Bronchial epithelial cell (primary cell): Measurements from ENCODE around the gene MAPK7. TPM values are rescaled to one million over a fixed set of nuclear protein-coding genes. Genes with fewer than 3 reads are reported as not detected.

Experiments used
- DNase-seq: peaks from one replicate; pipeline ENCODE4 v3.0.0-alpha.2; 2010; ENCODE audit warnings: low read depth
- FAIRE-seq: peaks from 2 replicates; lab custom pipeline; 2011; peaks lifted over from hg19 to GRCh38; lab: Jason Lieb, UNC
- H3K27me3 ChIP-seq: 2 replicates; pipeline ENCODE4 v1.5.1; 2011; ENCODE audit warnings: low read length; ENCODE audit not compliant: control insufficient read depth, insufficient read depth
- H3K36me3 ChIP-seq: 2 replicates; pipeline ENCODE4 v1.5.1; 2011; ENCODE audit warnings: low read length; ENCODE audit not compliant: control insufficient read depth, insufficient read depth
- H3K4me3 ChIP-seq: 2 replicates; pipeline ENCODE4 v1.5.1; 2011; ENCODE audit warnings: mild to moderate bottlenecking, low read depth, low read length, control low read depth
- CTCF ChIP-seq: IDR thresholded peaks from 2 replicates; pipeline ENCODE4 v1.5.1; 2011; ENCODE audit warnings: mild to moderate bottlenecking, moderate library complexity, low read length, control low read depth, inconsistent platforms; ENCODE audit not compliant: insufficient read depth, severe bottlenecking
- total RNA-seq: library from RNA; depleted of rRNA; stranded (reverse); fragments of >200 nt; gene quantifications from 2 replicates; pipeline ENCODE4 v1.2.1, GENCODE V29; 2014

MAPK7 gene
- total RNA-seq, 1 donor from 2014 or later, result 6.8 TPM

GRCh38 chr17:19370493-19370960, 7.8 kb upstream of the MAPK7 start:
- FAIRE-seq, result peak; percentile 28
- DNase-seq, result no peak
- H3K36me3 ChIP-seq, result no peaks in the 10 kb centered on the region
- TF ChIP-seq CTCF, result no peak
- H3K4me3 ChIP-seq, result no peak overlapping the region
- H3K27me3 ChIP-seq, result no peaks in the 10 kb centered on the region

- FAIRE-seq, result peak; percentile 73
These were observed 6.9 kb upstream of the MAPK7 start for GRCh38 chr17:19371259-19372010.

DNA sequence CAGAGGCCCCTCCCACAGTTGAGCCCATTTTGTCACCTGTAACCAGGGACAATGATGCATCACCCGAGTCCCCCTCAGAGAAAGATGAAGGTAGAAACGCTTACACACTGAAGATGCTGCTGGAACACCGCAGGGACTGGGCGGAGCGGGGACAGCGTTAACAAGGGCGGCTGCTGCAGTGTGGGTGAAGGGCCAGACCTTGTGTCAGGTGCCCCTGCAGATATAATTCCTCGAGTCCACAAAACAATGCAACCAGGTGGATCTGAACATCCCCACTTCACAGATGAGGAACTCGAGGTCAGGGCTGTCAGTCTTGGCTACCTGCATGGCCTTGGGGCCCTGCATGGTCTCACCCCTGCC, 6.3 kb upstream of the MAPK7 start:
- H3K27me3 ChIP-seq, result no peaks in the 10 kb centered on the region
- TF ChIP-seq CTCF, result no peak
- H3K36me3 ChIP-seq, result no peaks in the 10 kb centered on the region
- no peak overlapping the region for H3K4me3 ChIP-seq
- FAIRE-seq, result no peak
- DNase-seq, result no peak

More at GRCh38 chr17:19371259-19372010, 6.9 kb upstream of the MAPK7 start:
- TF ChIP-seq CTCF, result no peak
- no peak for DNase-seq
- no peaks in the 10 kb centered on the region for H3K36me3 ChIP-seq
- H3K27me3 ChIP-seq, result no peaks in the 10 kb centered on the region
- H3K4me3 ChIP-seq, result no peak overlapping the region

DNA sequence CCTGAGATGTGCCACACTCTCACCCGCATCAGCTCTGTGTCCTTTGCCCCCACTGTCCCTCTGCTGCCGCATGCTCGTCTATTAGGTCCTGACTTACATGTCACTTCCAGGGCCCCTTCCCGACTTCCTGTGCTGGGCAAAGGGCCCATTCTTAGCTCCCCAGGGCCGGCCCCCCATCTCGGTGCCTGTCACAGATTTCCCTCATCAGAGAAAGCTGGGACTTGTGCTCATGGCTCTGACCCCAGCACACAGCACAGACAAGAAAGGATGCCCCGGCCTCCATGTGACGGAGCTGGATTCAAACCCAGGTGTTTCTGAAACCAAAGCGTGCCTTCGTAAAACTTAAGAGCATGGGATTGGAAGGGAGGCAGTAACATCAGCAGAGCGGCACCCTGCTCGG, 5.9 kb upstream of the MAPK7 start:
- DNase-seq, result no peak
- H3K36me3 ChIP-seq, result no peaks in the 10 kb centered on the region
- no peaks in the 10 kb centered on the region for H3K27me3 ChIP-seq
- TF ChIP-seq CTCF, result no peak
- no peak for FAIRE-seq
- no peak overlapping the region for H3K4me3 ChIP-seq

DNA sequence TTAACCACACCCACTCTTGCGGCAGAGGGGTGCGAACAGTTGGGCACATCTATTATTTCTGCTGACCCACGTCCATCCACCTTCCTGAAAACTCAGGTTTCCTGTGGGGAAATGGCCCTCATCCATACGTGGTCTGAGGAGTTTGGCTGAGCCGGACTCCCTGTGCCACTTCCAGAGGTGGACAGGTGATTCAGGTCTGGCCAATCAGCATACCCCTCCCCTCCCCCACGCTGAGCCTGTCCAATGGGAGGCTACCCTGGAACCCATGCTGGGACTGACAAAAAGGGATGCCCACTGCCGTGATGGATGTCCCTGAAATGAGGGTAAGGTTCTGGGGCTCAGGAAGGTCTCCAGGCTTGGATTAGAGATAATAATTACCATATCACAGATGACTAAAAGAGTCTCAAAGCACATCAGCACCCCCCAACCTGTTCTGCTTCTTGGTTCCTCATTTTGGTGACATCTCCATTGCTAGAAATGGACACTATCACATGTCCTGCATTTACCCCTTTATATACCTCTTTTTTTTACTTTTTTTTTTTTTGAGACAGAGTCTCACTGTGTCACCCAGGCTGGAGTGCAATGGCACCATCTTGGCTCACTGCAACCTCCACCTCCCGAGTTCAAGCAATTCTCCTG, 5.3 kb upstream of the MAPK7 start:
- no peak for DNase-seq
- peak; percentile 50 for FAIRE-seq
- Histone ChIP-seq H3K4me3 (no peak overlapping the region), H3K36me3 (no peaks in the 10 kb centered on the region), H3K27me3 (no peaks in the 10 kb centered on the region)
- no peak for TF ChIP-seq CTCF
